ENCODE measurements around the gene ADCY4. TPM values are rescaled to one million over a fixed set of nuclear protein-coding genes. Genes with fewer than 3 reads are reported as not detected.

ADCY4 gene
- total RNA-seq, 1 donor from 2014 or later, result 143 TPM

GRCh38 chr14:24300326-24300980 lies 34.4 kb downstream of the ADCY4 start:
- Histone ChIP-seq H3K9me3 (no peaks in the 10 kb centered on the region), H3K4me1 (peaks cover 3 to 12% of the 10 kb centered on the region in 2 donors), H3K36me3 (peaks cover 49 to 50% of the 10 kb centered on the region in 2 donors), H3K27ac (peak overlapping the region in 1 of 2 donors; percentile 67), H3K27me3 (no peaks in the 10 kb centered on the region), H3K4me3 (peak overlapping the region; percentile 51 to 84)
- no peak for DNase-seq (ENCODE audit: low spot score in 2 of 2)
- intact Hi-C loops (cut with DNase I), result loop anchor here (1.0 kb wide), 1 partner anchor 11 kb away; the partner anchor contains the start of gene LTB4R
- TF ChIP-seq CTCF (IDR thresholded peaks at IDR 0.05), result no peak

GRCh38 chr14:24299255-24300191 lies 35.3 kb downstream of the ADCY4 start, which contains the start of the genes DHRS1 and NOP9:
TSS of gene DHRS1 (minus strand) at chr14:24299780. CDS start at chr14:24299106, 674 bp downstream.
TSS of gene NOP9 (plus strand) at chr14:24299850. CDS start at chr14:24299955, 105 bp downstream.
- H3K4me1 ChIP-seq, result peaks cover 3 to 12% of the 10 kb centered on the region in 2 donors
- no peaks in the 10 kb centered on the region for H3K9me3 ChIP-seq
- intact Hi-C loops (cut with DNase I), result loop anchor here (1.0 to 5.0 kb wide), 4 partner anchors 12 to 82 kb away; partner anchors contain the start of genes LTB4R, MDP1, RABGGTA and TINF2
- peak; percentile 48 to 96 for DNase-seq (ENCODE audit: low spot score in 2 of 2)
- H3K36me3 ChIP-seq, result peaks cover 40 to 41% of the 10 kb centered on the region in 2 donors
- peak within 1 kb of the TSS; percentile 64 to 67 for H3K27ac ChIP-seq
- no peaks in the 10 kb centered on the region for H3K27me3 ChIP-seq
- H3K4me3 ChIP-seq, result peak within 1 kb of the TSS; percentile 51 to 84
- TF ChIP-seq CTCF (IDR thresholded peaks at IDR 0.05), result no peak

- Histone ChIP-seq H3K4me1 (peaks cover 3 to 12% of the 10 kb centered on the region in 2 donors), H3K27ac (peak overlapping the region; percentile 64 to 67), H3K27me3 (no peaks in the 10 kb centered on the region), H3K36me3 (peaks cover 34 to 36% of the 10 kb centered on the region in 2 donors), H3K9me3 (no peaks in the 10 kb centered on the region), H3K4me3 (peak overlapping the region; percentile 51 to 84)
- TF ChIP-seq CTCF (IDR thresholded peaks at IDR 0.05), result no peak
- no peak for DNase-seq (ENCODE audit: low spot score in 2 of 2)
- intact Hi-C loops (cut with DNase I), result loop anchor here (1.0 to 5.0 kb wide), 3 partner anchors 28 to 82 kb away; partner anchors contain the start of genes MDP1, RABGGTA and TINF2
These were observed 36.0 kb downstream of the ADCY4 start for GRCh38 chr14:24298892-24299254.

- DNase-seq (ENCODE audit: low spot score in 2 of 2), result no peak
- Histone ChIP-seq H3K27ac (no peak overlapping the region), H3K27me3 (no peaks in the 10 kb centered on the region), H3K4me3 (no peak overlapping the region), H3K36me3 (peaks cover 21 to 23% of the 10 kb centered on the region in 2 donors), H3K9me3 (no peaks in the 10 kb centered on the region), H3K4me1 (peaks cover 3 to 12% of the 10 kb centered on the region in 2 donors)
- intact Hi-C loops (cut with DNase I), result loop anchor here (5.0 kb wide), 1 partner anchor 80 kb away; the partner anchor contains the start of gene MDP1
- TF ChIP-seq CTCF (IDR thresholded peaks at IDR 0.05), result no peak
These were observed 37.5 kb downstream of the ADCY4 start for GRCh38 chr14:24297190-24297964.

Measured in ascending aorta (tissue), 2 donors.